HCT116 (cell line): Measurements from ENCODE around the gene NFE2L3. TPM values are rescaled to one million over a fixed set of nuclear protein-coding genes. Genes with fewer than 3 reads are reported as not detected.
"Not testable (repeated sequence)": the region's sequence is repeated elsewhere in the genome, so short reads cannot be mapped to it uniquely, and the experiment has no call there.

ENCODE experiments used
- ATAC-seq: fragments of 200-7000 bp; cut with Tn5 transposase; 2 replicates; pipeline ENCODE4 v1.9.1; 2020; ENCODE audit warnings: mild to moderate bottlenecking, moderate library complexity
- BruUV-seq: library from RNA; stranded (reverse); fragments of 400-500 nt; replicated peaks from 2 replicates; lab custom pipeline; 2021; lab: Mats Ljungman, UMichigan
- CTCF ChIA-PET: fragments of 300-600 bp; sonication (Branson Sonifier 250); formaldehyde crosslinking; loops from one replicate; lab custom pipeline; 2021; ENCODE audit warnings: antibody characterized with exemption; lab: Charles Lee
- POLR2A ChIA-PET: fragments of 300-600, 350-600 bp; sonication (Branson Sonifier 250); formaldehyde crosslinking; loops from one replicate; lab custom pipeline; 2021; ENCODE audit warnings: antibody characterized with exemption; lab: Charles Lee
- RAD21 ChIA-PET, 2 experiments: fragments of 300-600 bp; sonication (Branson Sonifier 250); formaldehyde crosslinking; loops; one replicate each; lab custom pipeline; 2023; ENCODE audit warnings: low total read pairs in 2 of 2; ENCODE audit not compliant: uncharacterized antibody in 2 of 2, unreplicated experiment in 2 of 2, low non-redundant PET in 1 of 2; lab: Charles Lee
- DNase-seq: peaks from one replicate; pipeline ENCODE4 v3.0.0-alpha.2; 2010; ENCODE audit warnings: low read depth, low spot score
- H2AFZ ChIP-seq: fragments of 200-600 bp; shearing (Covaris generic), sonication (generic); 2 replicates; pipeline ENCODE4 v1.6.1; 2017; ENCODE audit warnings: low read depth, mixed run types, mixed read lengths, antibody characterized with exemption, low read length; ENCODE audit not compliant: poor library complexity, severe bottlenecking
- H3K27ac ChIP-seq: 2 replicates; pipeline ENCODE4 v1.5.1; 2012; ENCODE audit warnings: low read depth, low read length
- H3K27me3 ChIP-seq: fragments of 200-600 bp; sonication (generic); 2 replicates; pipeline ENCODE4 v1.6.1; 2016; ENCODE audit warnings: mixed run types, low read length, mixed read lengths; ENCODE audit not compliant: insufficient read depth
- H3K36me3 ChIP-seq, 2 experiments: fragments of 200-500 bp in 1 of 2; fragments of 200-600 bp in 1 of 2; sonication (Bioruptor generic) in 1 of 2; sonication (generic) in 1 of 2; 2 replicates each; pipeline versions ENCODE4 v1.5.1 to v1.6.1; 2014 to 2016; ENCODE audit warnings: low read length in 2 of 2, inconsistent platforms in 1 of 2, mixed read lengths in 1 of 2, mixed run types in 1 of 2; ENCODE audit not compliant: insufficient read depth in 2 of 2, control insufficient read depth in 1 of 2
- H3K4me1 ChIP-seq, 2 experiments: fragments of 200-600 bp in 1 of 2; sonication (generic) in 1 of 2; 2 replicates each; pipeline versions ENCODE4 v1.5.1 to v1.6.1; 2012 to 2017; ENCODE audit warnings: low read length in 2 of 2, inconsistent platforms in 1 of 2, mild to moderate bottlenecking in 1 of 2, mixed read lengths in 1 of 2, mixed run types in 1 of 2, moderate library complexity in 1 of 2; ENCODE audit not compliant: insufficient read depth in 2 of 2, control insufficient read depth in 1 of 2
- H3K4me2 ChIP-seq: fragments of 200-600 bp; sonication (generic); 2 replicates; pipeline ENCODE4 v1.6.1; 2017; ENCODE audit warnings: mixed run types, low read length, mixed read lengths
- H3K4me3 ChIP-seq, 2 experiments: fragments of 200-600 bp in 1 of 2; sonication (generic) in 1 of 2; replicated peaks in 1 of 2; 2 replicates each; pipeline ENCODE4 v1.5.1; 2011 to 2016; ENCODE audit warnings: low read length in 2 of 2, control low read depth in 1 of 2, low read depth in 1 of 2, mild to moderate bottlenecking in 1 of 2, mixed read lengths in 1 of 2, mixed run types in 1 of 2
- H3K79me2 ChIP-seq: fragments of 200-600 bp; sonication (generic); 2 replicates; pipeline ENCODE4 v1.6.1; 2017; ENCODE audit warnings: mild to moderate bottlenecking, mixed run types, low read length, moderate library complexity, mixed read lengths; ENCODE audit not compliant: insufficient read depth
- H3K9ac ChIP-seq: fragments of 200-600 bp; sonication (generic); 2 replicates; pipeline ENCODE4 v1.6.1; 2016; ENCODE audit warnings: low read length, mixed read lengths
- H3K9me2 ChIP-seq: fragments of 200-600 bp; sonication (generic), shearing (Covaris generic); 2 replicates; pipeline ENCODE4 v1.6.1; 2017; ENCODE audit warnings: mixed run types, mild to moderate bottlenecking, moderate library complexity; ENCODE audit not compliant: insufficient read depth
- H3K9me3 ChIP-seq, 2 experiments: fragments of 200-500 bp in 1 of 2; fragments of 200-600 bp in 1 of 2; sonication (Bioruptor generic) in 1 of 2; sonication (generic) in 1 of 2; 2 replicates each; pipeline ENCODE4 v1.6.1; 2014 to 2017; ENCODE audit warnings: low read length in 2 of 2, mixed read lengths in 2 of 2, inconsistent platforms in 1 of 2, low read depth in 1 of 2, mild to moderate bottlenecking in 1 of 2, mixed run types in 1 of 2, moderate library complexity in 1 of 2; ENCODE audit not compliant: control insufficient read depth in 1 of 2, insufficient read depth in 1 of 2
- H4K20me1 ChIP-seq: fragments of 200-600 bp; sonication (generic), shearing (Covaris generic); 2 replicates; pipeline ENCODE4 v1.6.1; 2017; ENCODE audit warnings: mixed run types, mild to moderate bottlenecking, moderate library complexity; ENCODE audit not compliant: insufficient read depth
- CBX3 ChIP-seq: IDR thresholded peaks from 2 replicates; pipeline ENCODE4 v1.6.1; 2012; ENCODE audit warnings: low read depth
- CTCF ChIP-seq, 3 experiments: fragments of 200-600 bp in 1 of 3; sonication (generic) in 1 of 3; IDR thresholded peaks in 2 of 3; conservative IDR thresholded peaks in 1 of 3; 2 replicates each; pipeline ENCODE4 v1.5.1; 2012 to 2017; ENCODE audit warnings: low read depth in 2 of 3, low read length in 2 of 3, antibody characterized with exemption in 1 of 3, borderline replicate concordance in 1 of 3, control low read depth in 1 of 3, mild to moderate bottlenecking in 1 of 3, mixed read lengths in 1 of 3, mixed run types in 1 of 3, moderate library complexity in 1 of 3; ENCODE audit not compliant: insufficient read depth in 1 of 3
- JUND ChIP-seq: IDR thresholded peaks from 2 replicates; pipeline ENCODE4 v1.6.1; 2012
- POLR2AphosphoS5 ChIP-seq: IDR thresholded peaks from 2 replicates; pipeline ENCODE4 v1.6.1; 2011; ENCODE audit warnings: mild to moderate bottlenecking, low read depth, low read length, moderate library complexity
- intact Hi-C: fragments of 100-400 bp; cut with micrococcal nuclease; formaldehyde crosslinking; loops from 2 replicates; pipeline ENCODE4 v1.10.0; 2022
- total RNA-seq: library from RNA; stranded (reverse); gene quantifications from one replicate; pipeline ENCODE4 v1.2.1, GENCODE V29; 2021; ENCODE audit not compliant: unreplicated experiment
- TF ChIP-seq, protein P1 (sequence below): IDR thresholded peaks from 2 replicates; pipeline ENCODE4 v1.6.1; 2012

The NFE2L3 gene
- total RNA-seq, 1 experiment from 2014 or later, result 27.0 TPM

- H2AFZ ChIP-seq, H3K27me3 ChIP-seq, H3K9me3 ChIP-seq, BruUV-seq, H3K27ac ChIP-seq, H3K9ac ChIP-seq, H3K4me2 ChIP-seq, RAD21 ChIA-PET, H3K4me3 ChIP-seq, intact Hi-C loops, H3K9me2 ChIP-seq, DNase-seq: not testable (repeated sequence)
- peaks cover 88 to 91% of the 10 kb centered on the region in 2 experiments for H3K36me3 ChIP-seq
- 0 out of 2 replicates have a peak, but pooled peaks have one; percentile 3 for ATAC-seq
- peaks cover 0 to 15% of the 10 kb centered on the region in 2 experiments; a peak in 2 of 4 replicates for H3K4me1 ChIP-seq
- POLR2A ChIA-PET, result interaction anchor here (0.6 to 1.3 kb wide), 3 partner anchors 37 to 112 kb away, joined by 3 to 5 read pairs (median 4); no protein-coding TSS in a partner anchor
- H4K20me1 ChIP-seq, result peaks cover 93% of the 10 kb centered on the region
- CTCF ChIA-PET, result interaction anchor here (1.2 kb wide), 1 partner anchor 302 kb away, joined by 4 read pairs; no protein-coding TSS in a partner anchor
- peaks cover 100% of the 10 kb centered on the region for H3K79me2 ChIP-seq
These were observed 42.8 kb downstream of the NFE2L3 start for GRCh38 chr7:26194764-26195163.

- no peak overlapping the region for H3K4me2 ChIP-seq
These were observed 43.2 kb downstream of the NFE2L3 start for GRCh38 chr7:26195182-26195581.

More at GRCh38 chr7:26195182-26195581, 43.2 kb downstream of the NFE2L3 start:
- no peaks in the 10 kb centered on the region for H3K27me3 ChIP-seq
- peaks cover 91% of the 10 kb centered on the region for H4K20me1 ChIP-seq
- no peak for DNase-seq
- H3K4me1 ChIP-seq, result peaks cover 0 to 15% of the 10 kb centered on the region in 2 experiments; a peak in 2 of 4 replicates
- TF ChIP-seq, protein P1, sequence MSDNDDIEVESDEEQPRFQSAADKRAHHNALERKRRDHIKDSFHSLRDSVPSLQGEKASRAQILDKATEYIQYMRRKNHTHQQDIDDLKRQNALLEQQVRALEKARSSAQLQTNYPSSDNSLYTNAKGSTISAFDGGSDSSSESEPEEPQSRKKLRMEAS, result no peak
- TF ChIP-seq CBX3, result no peak
- peak; percentile 10; the same call in 1 of the 2 replicates for TF ChIP-seq JUND
- TF ChIP-seq CTCF (IDR thresholded peaks at IDR 0.05 in 2 of 3, conservative IDR thresholded peaks at IDR 0.05 in 1 of 3; ENCODE audit: borderline replicate concordance in 1 of 3, insufficient read depth in 1 of 3, low read depth in 2 of 3, low read length in 2 of 3), result no peak
- peak; percentile 36; the same call in 1 of the 2 replicates for TF ChIP-seq POLR2AphosphoS5
- ChIA-PET RAD21 (no interaction called here), POLR2A (interaction anchor here (0.6 to 1.3 kb wide), 3 partner anchors 37 to 112 kb away, joined by 3 to 5 read pairs (median 4); no protein-coding TSS in a partner anchor), CTCF (interaction anchor here (1.2 kb wide), 1 partner anchor 302 kb away, joined by 4 read pairs; no protein-coding TSS in a partner anchor)
- H3K9me2 ChIP-seq, result no peaks in the 10 kb centered on the region
- no peaks in the 10 kb centered on the region for H3K9me3 ChIP-seq
- H3K4me3 ChIP-seq, result no peak overlapping the region
- H3K36me3 ChIP-seq, result peaks cover 83 to 90% of the 10 kb centered on the region in 2 experiments
- no peak overlapping the region for H3K27ac ChIP-seq
- H3K79me2 ChIP-seq, result peaks cover 100% of the 10 kb centered on the region
- intact Hi-C loops, result no loop called here
- no peak for ATAC-seq
- no TSS peak for BruUV-seq
- no peak overlapping the region for H3K9ac ChIP-seq
- no peak overlapping the region for H2AFZ ChIP-seq
